ENCODE measurements around the gene COL23A1. TPM values are rescaled to one million over a fixed set of nuclear protein-coding genes. Genes with fewer than 3 reads are reported as not detected.

COL23A1 gene
- total RNA-seq, 1 experiment from 2014 or later = 0.18 TPM

DNA sequence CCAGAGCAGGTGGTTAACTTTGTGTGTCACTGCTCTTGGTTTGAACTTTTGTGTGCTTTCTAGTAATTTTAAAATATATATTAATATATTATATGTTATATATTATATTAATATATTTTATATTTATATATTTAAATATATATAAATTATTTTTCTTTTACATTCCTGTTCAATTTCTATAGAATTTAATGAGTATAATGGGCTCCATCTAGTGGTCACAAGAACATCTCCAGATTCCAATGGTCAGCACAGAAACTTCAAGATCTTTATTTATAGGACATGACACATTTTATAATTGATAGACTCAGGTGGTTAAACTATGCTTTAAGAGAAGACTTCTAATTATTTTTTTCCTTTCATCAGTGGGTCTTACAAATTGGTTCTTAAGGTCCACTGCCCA lies 39.1 kb downstream of the COL23A1 start:
- Histone ChIP-seq H3K4me1 (no peaks in the 10 kb centered on the region), H3K9me3 (no peaks in the 10 kb centered on the region), H3K27me3 (replicated peaks; ENCODE audit: control insufficient read depth, insufficient read depth, low read length) (no peaks in the 10 kb centered on the region), H3K4me3 (ENCODE audit: low read depth, low read length) (no peak overlapping the region), H3K36me3 (ENCODE audit: control insufficient read depth, insufficient read depth, low read length) (no peaks in the 10 kb centered on the region)
- CTCF ChIA-PET = no interaction called here
- BruUV-seq (replicated peaks) = no TSS peak
- no peak overlapping the region for H3K4me3 Mint-ChIP-seq (ENCODE audit: unreplicated experiment)
- H3K36me3 Mint-ChIP-seq (ENCODE audit: insufficient read depth, unreplicated experiment) = no peaks in the 10 kb centered on the region
- H3K9me3 Mint-ChIP-seq (ENCODE audit: unreplicated experiment) = no peaks in the 10 kb centered on the region
- POLR2A ChIA-PET = no interaction called here
- no peak overlapping the region for H3K27ac Mint-ChIP-seq (ENCODE audit: unreplicated experiment)
- no peak for DNase-seq
- H3K27me3 Mint-ChIP-seq (ENCODE audit: insufficient read depth, unreplicated experiment) = peaks cover 15% of the 10 kb centered on the region
- H3K4me1 Mint-ChIP-seq (ENCODE audit: low read depth, unreplicated experiment) = no peaks in the 10 kb centered on the region
- intact Hi-C loops (cut with micrococcal nuclease; ENCODE audit: unreplicated experiment) = loop anchor here (1.0 kb wide), 2 partner anchors 90 to 271 kb away; no protein-coding TSS in a partner anchor
- TF ChIP-seq, protein P1, sequence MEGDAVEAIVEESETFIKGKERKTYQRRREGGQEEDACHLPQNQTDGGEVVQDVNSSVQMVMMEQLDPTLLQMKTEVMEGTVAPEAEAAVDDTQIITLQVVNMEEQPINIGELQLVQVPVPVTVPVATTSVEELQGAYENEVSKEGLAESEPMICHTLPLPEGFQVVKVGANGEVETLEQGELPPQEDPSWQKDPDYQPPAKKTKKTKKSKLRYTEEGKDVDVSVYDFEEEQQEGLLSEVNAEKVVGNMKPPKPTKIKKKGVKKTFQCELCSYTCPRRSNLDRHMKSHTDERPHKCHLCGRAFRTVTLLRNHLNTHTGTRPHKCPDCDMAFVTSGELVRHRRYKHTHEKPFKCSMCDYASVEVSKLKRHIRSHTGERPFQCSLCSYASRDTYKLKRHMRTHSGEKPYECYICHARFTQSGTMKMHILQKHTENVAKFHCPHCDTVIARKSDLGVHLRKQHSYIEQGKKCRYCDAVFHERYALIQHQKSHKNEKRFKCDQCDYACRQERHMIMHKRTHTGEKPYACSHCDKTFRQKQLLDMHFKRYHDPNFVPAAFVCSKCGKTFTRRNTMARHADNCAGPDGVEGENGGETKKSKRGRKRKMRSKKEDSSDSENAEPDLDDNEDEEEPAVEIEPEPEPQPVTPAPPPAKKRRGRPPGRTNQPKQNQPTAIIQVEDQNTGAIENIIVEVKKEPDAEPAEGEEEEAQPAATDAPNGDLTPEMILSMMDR (IDR thresholded peaks at IDR 0.05; ENCODE audit: insufficient read depth in 1 of 2, low read depth in 1 of 2, low read length in 1 of 2, severe bottlenecking in 1 of 2, unreplicated experiment in 1 of 2) = peak in 1 of 2 experiments; percentile 43

DNA sequence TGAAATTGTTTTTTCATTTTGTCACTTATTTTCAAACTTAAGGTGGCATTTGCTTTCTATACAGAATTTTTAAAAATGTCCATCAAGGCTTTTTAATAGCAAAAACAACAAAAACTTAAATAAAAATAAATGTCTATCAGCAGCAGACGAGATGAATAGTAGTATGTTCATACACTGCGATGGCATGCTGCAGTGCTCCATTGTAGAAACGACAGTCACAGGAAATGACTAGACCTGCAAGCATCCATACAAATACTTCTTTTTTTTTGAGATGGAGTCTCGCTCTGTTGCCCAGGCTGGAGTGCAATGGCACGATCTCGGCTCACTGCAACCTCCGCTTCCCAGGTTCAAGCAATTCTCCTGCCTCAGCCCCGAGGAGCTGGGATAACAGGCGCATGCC lies 41.4 kb downstream of the COL23A1 start:
- POLR2A ChIA-PET = no interaction called here
- no TSS peak for BruUV-seq (replicated peaks)

DNA sequence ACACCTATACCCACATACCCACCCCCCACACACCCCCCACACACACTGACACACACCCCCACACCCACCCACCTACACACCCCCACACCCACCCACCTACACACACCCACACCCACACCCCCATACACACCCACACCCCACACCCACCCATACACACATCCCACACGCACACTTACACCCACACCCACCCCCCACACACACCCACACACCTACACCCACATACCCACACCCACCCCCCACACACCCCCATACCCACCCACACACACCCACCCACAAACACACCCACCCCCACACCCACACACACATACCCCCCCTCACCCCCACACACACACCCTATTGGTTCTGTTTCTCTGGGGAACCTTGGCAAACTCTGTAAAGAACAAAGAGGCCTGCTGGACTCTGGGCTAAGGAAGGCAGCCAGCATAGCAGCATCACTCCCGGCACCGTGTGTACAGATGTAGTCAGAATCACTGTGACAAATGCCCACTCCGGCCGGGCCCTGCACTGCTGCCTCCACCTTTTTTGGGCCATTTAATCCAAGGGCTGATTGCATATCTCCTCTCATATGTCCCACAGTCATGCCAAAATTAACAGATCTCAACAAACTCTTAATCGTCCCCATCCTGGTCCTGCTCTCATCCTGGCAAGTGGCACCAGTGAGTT lies 42.3 kb downstream of the COL23A1 start:
- Mint-ChIP-seq H3K27ac (ENCODE audit: unreplicated experiment) (no peak overlapping the region), H3K4me3 (ENCODE audit: unreplicated experiment) (no peak overlapping the region), H3K36me3 (ENCODE audit: insufficient read depth, unreplicated experiment) (no peaks in the 10 kb centered on the region), H3K27me3 (ENCODE audit: insufficient read depth, unreplicated experiment) (peaks cover 9% of the 10 kb centered on the region), H3K9me3 (ENCODE audit: unreplicated experiment) (no peaks in the 10 kb centered on the region), H3K4me1 (ENCODE audit: low read depth, unreplicated experiment) (no peaks in the 10 kb centered on the region)
- ChIA-PET POLR2A (no interaction called here), CTCF (no interaction called here)
- H3K9me3 ChIP-seq = no peaks in the 10 kb centered on the region
- no TSS peak for BruUV-seq (replicated peaks)
- H3K4me1 ChIP-seq = no peaks in the 10 kb centered on the region
- TF ChIP-seq, protein P1 (IDR thresholded peaks at IDR 0.05; ENCODE audit: insufficient read depth in 1 of 2, low read depth in 1 of 2, low read length in 1 of 2, severe bottlenecking in 1 of 2, unreplicated experiment in 1 of 2) = no peak
- no peak overlapping the region for H3K4me3 ChIP-seq (ENCODE audit: low read depth, low read length)
- H3K27me3 ChIP-seq (replicated peaks; ENCODE audit: control insufficient read depth, insufficient read depth, low read length) = no peaks in the 10 kb centered on the region
- no peak for DNase-seq
- no peaks in the 10 kb centered on the region for H3K36me3 ChIP-seq (ENCODE audit: control insufficient read depth, insufficient read depth, low read length)
- intact Hi-C loops (cut with micrococcal nuclease; ENCODE audit: unreplicated experiment) = no loop called here

More for the DNA sequence above, 41.4 kb downstream of the COL23A1 start:
- TF ChIP-seq, protein P1 (IDR thresholded peaks at IDR 0.05; ENCODE audit: insufficient read depth in 1 of 2, low read depth in 1 of 2, low read length in 1 of 2, severe bottlenecking in 1 of 2, unreplicated experiment in 1 of 2) = no peak
- no peaks in the 10 kb centered on the region for H3K9me3 Mint-ChIP-seq (ENCODE audit: unreplicated experiment)
- no peaks in the 10 kb centered on the region for H3K27me3 ChIP-seq (replicated peaks; ENCODE audit: control insufficient read depth, insufficient read depth, low read length)
- no peaks in the 10 kb centered on the region for H3K36me3 Mint-ChIP-seq (ENCODE audit: insufficient read depth, unreplicated experiment)
- H3K4me1 Mint-ChIP-seq (ENCODE audit: low read depth, unreplicated experiment) = no peaks in the 10 kb centered on the region
- intact Hi-C loops (cut with micrococcal nuclease; ENCODE audit: unreplicated experiment) = no loop called here
- peaks cover 11% of the 10 kb centered on the region for H3K27me3 Mint-ChIP-seq (ENCODE audit: insufficient read depth, unreplicated experiment)
- H3K36me3 ChIP-seq (ENCODE audit: control insufficient read depth, insufficient read depth, low read length) = no peaks in the 10 kb centered on the region
- DNase-seq = no peak
- no peak overlapping the region for H3K27ac Mint-ChIP-seq (ENCODE audit: unreplicated experiment)
- CTCF ChIA-PET = no interaction called here
- H3K9me3 ChIP-seq = no peaks in the 10 kb centered on the region
- H3K4me1 ChIP-seq = no peaks in the 10 kb centered on the region
- H3K4me3 ChIP-seq (ENCODE audit: low read depth, low read length) = no peak overlapping the region
- no peak overlapping the region for H3K4me3 Mint-ChIP-seq (ENCODE audit: unreplicated experiment)

Measured in Caco-2 (cell line).